ENCODE results near the gene LMF1. TPM values are rescaled to one million over a fixed set of nuclear protein-coding genes. Genes with fewer than 3 reads are reported as not detected.
"Not testable (repeated sequence)": the region's sequence is repeated elsewhere in the genome, so short reads cannot be mapped to it uniquely, and the experiment has no call there.

LMF1 gene
- total RNA-seq, 1 donor from 2014 or later, result 32.1 TPM

GRCh38 chr16:970386-970765 lies 408 bp downstream of the LMF1 start:
- DNase-seq (ENCODE audit: low spot score), result no peak

- DNase-seq (ENCODE audit: low spot score), result no peak
Observed at GRCh38 chr16:969508-970385, 1.0 kb downstream of the LMF1 start.

GRCh38 chr16:968620-969019 lies 2.2 kb downstream of the LMF1 start:
- DNase-seq (ENCODE audit: low spot score), result no peak

- no peak for DNase-seq (ENCODE audit: low spot score)
Observed at GRCh38 chr16:967546-968295, 3.1 kb downstream of the LMF1 start.

- DNase-seq (ENCODE audit: low spot score), result no peak
Observed at GRCh38 chr16:967077-967541, 3.7 kb downstream of the LMF1 start.

- DNase-seq (ENCODE audit: low spot score), result no peak
Observed at GRCh38 chr16:966505-966904, 4.3 kb downstream of the LMF1 start.

- no peak for DNase-seq (ENCODE audit: low spot score)
Observed at GRCh38 chr16:966035-966434, 4.7 kb downstream of the LMF1 start.

- no peak for DNase-seq (ENCODE audit: low spot score)
Observed at GRCh38 chr16:965487-965886, 5.3 kb downstream of the LMF1 start.

- no peak for DNase-seq (ENCODE audit: low spot score)
Observed at GRCh38 chr16:965036-965395, 5.8 kb downstream of the LMF1 start.

- DNase-seq (ENCODE audit: low spot score), result no peak
Observed at GRCh38 chr16:964356-965035, 6.3 kb downstream of the LMF1 start.

- no peak for DNase-seq (ENCODE audit: low spot score)
Observed at GRCh38 chr16:963913-964312, 6.9 kb downstream of the LMF1 start.

GRCh38 chr16:962901-963814 lies 7.6 kb downstream of the LMF1 start:
- no peak for DNase-seq (ENCODE audit: low spot score)

- no peak for DNase-seq (ENCODE audit: low spot score)
Observed at GRCh38 chr16:962366-962765, 8.4 kb downstream of the LMF1 start.

- no peak for DNase-seq (ENCODE audit: low spot score)
Observed at GRCh38 chr16:959232-960040, 11.3 kb downstream of the LMF1 start.

GRCh38 chr16:955766-956165 lies 15.0 kb downstream of the LMF1 start:
- not testable (repeated sequence) for DNase-seq (ENCODE audit: low spot score)

GRCh38 chr16:953818-954217 lies 17.0 kb downstream of the LMF1 start:
- DNase-seq (ENCODE audit: low spot score), result not testable (repeated sequence)

GRCh38 chr16:952321-952720 lies 18.5 kb downstream of the LMF1 start:
- DNase-seq (ENCODE audit: low spot score), result no peak

- no peak for DNase-seq (ENCODE audit: low spot score)
Observed at GRCh38 chr16:951660-952301, 19.0 kb downstream of the LMF1 start.

GRCh38 chr16:950733-951573 lies 19.8 kb downstream of the LMF1 start:
- DNase-seq (ENCODE audit: low spot score), result not testable (repeated sequence)
